Measurements from ENCODE around the gene KLF13. TPM values are rescaled to one million over a fixed set of nuclear protein-coding genes. Genes with fewer than 3 reads are reported as not detected.

Gene KLF13
- total and polyA plus RNA-seq, 9 donors = 32.1 to 42.2 (median 35.6) TPM

DNA sequence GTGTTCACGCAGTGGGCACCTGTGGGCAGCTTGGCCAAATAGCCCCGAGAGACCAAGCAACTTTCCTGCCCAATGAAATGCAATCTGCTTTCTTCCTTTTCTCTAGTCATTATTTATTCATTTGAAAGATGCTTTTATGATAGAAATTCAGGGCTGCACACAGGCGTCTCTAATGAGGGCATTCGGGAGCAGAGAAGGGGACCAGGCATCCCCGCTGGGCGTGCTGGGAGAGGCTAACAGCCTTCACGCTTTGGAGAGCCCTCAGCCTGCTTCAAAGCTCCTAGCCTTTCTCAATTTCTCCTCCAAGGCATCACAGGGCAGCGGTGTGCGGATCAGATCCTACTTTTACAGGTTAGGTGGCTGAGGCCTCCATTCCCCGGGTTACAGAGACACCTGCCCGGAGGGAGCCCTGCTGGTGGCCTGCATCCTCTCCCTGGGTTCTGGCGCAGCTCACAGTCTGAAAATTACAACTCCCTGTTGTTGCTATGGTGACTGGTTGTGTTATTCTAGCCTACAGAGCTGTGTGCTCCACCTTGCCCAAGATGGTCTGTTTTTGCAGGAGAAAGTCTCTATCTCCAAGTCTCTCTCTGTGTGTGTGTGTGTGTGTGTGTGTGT is 21.8 kb upstream of the KLF13 start:
- 73% methylated on average over 9 of the region's 12 CpGs for WGBS (ENCODE audit: insufficient coverage)
- no peaks in the 10 kb centered on the region for H3K9me3 ChIP-seq (replicated peaks; ENCODE audit: control insufficient read depth, low read depth, low read length)
- H3K27me3 ChIP-seq (ENCODE audit: control insufficient read depth, insufficient read depth, low read length) = peaks cover 2% of the 10 kb centered on the region
- H3K4me3 ChIP-seq (ENCODE audit: low read length) = no peak overlapping the region
- no peak overlapping the region for H3K27ac ChIP-seq (ENCODE audit: low read length)
- DNase-seq = peak; percentile 47
- H3K4me1 ChIP-seq (ENCODE audit: control insufficient read depth, insufficient read depth, low read length) = peaks cover 81% of the 10 kb centered on the region
- no peaks in the 10 kb centered on the region for H3K36me3 ChIP-seq (ENCODE audit: control insufficient read depth, insufficient read depth, low read length)

DNA sequence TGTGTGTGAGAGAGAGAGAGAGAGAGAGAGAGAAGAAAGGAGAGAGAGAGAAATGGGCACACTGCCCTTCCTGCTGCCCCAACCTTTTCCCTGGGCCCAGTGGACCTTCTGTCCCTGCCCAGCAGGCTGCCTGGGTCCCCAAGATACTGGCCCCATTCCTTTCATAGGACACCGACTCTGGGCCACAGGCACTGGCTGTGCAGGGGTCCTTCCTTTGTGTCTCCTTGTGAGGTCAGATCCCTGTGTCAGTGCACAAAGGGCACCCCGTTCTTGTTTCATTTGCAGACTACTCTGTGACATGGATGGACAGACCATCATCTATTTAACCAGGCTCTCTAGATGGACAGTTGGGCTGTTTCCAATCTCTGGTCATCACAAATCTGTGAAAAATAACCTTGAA is 21.3 kb upstream of the KLF13 start:
- Histone ChIP-seq H3K4me1 (ENCODE audit: control insufficient read depth, insufficient read depth, low read length) (peaks cover 76% of the 10 kb centered on the region), H3K9me3 (replicated peaks; ENCODE audit: control insufficient read depth, low read depth, low read length) (no peaks in the 10 kb centered on the region), H3K4me3 (ENCODE audit: low read length) (no peak overlapping the region), H3K36me3 (ENCODE audit: control insufficient read depth, insufficient read depth, low read length) (no peaks in the 10 kb centered on the region), H3K27ac (ENCODE audit: low read length) (no peak overlapping the region), H3K27me3 (ENCODE audit: control insufficient read depth, insufficient read depth, low read length) (peaks cover 2% of the 10 kb centered on the region)
- no peak for DNase-seq
- 73% methylated on average over 2 of the region's 2 CpGs for WGBS (ENCODE audit: insufficient coverage)

DNA sequence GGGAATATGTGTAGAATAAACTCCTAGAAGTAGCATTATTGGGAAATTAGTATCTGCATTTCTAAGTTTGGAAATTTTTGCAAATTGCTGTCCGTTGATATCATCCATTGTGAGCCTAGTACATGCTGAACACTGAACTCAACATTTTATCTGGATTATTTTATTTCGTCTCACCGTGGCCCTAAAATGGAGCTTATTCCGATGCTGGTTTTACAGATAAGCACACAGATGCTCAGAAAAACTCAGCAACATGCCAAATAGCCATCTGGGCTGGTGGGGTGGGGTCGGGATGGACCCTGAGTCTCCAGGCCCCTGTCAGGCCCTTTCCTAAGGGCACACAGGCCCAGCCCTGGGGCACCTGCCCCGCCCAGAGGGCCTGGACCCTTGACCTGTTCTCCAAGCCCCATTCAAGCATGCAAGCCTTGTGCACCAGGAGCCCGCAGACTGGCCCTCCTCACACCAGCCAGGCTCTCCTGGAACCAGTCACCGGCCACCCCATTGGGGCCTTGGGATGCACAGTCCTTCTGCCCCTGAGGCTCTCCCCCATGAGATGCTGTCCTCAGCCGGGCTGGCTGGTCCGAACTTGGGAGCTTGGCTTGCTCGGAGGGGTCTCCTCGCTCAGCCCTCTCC is 20.7 kb upstream of the KLF13 start:
- Histone ChIP-seq H3K27ac (ENCODE audit: low read length) (peak overlapping the region; percentile 55), H3K4me1 (ENCODE audit: control insufficient read depth, insufficient read depth, low read length) (peaks cover 70% of the 10 kb centered on the region), H3K9me3 (replicated peaks; ENCODE audit: control insufficient read depth, low read depth, low read length) (no peaks in the 10 kb centered on the region), H3K27me3 (ENCODE audit: control insufficient read depth, insufficient read depth, low read length) (peaks cover 2% of the 10 kb centered on the region), H3K4me3 (ENCODE audit: low read length) (no peak overlapping the region), H3K36me3 (ENCODE audit: control insufficient read depth, insufficient read depth, low read length) (no peaks in the 10 kb centered on the region)
- DNase-seq = no peak
- 75% methylated on average over 10 of the region's 12 CpGs for whole genome bisulfite sequencing (ENCODE audit: insufficient coverage)

DNA sequence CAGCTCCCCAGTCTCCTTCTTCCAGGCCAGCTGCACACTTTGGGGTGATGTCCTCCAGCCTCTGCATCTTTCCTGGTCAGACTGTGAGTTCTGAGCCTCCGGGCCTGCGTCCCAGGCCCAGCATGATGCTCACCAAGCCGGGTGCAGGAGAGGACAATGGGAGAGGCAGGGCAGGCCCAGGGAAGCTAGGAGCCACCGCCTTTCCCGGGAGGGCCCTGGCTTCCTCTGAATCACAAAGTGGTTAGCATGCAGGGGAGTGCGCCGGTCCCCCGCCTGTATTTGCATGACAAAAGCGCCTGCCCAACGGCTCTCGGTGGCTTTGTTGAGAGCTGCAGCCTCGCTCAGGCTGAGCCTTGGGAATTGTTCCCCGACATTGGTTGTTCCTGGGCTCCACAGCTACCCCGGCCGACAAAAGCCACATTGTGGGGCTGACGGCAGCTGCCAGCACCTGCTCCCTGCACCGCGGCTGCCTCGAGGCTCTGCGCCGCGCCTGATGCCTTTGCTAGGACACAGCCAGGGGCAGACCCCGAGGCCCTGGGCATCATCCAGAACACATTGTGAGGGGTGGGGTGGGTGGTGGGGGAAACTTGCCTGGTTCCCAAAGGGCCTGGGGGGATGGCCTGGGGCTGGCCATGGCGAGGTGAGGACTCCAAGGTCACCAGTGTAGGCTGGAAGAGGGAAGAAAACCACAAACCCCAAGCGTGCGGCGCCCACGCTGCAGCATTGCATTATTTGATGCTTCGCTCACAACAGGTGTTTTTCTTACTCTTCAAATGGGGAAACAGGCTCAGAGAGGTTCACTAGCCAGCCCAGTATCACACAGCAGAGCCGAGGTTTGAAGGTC is 20.0 kb upstream of the KLF13 start:
- 30% methylated on average over 22 of the region's 30 CpGs for WGBS (ENCODE audit: insufficient coverage)

DNA sequence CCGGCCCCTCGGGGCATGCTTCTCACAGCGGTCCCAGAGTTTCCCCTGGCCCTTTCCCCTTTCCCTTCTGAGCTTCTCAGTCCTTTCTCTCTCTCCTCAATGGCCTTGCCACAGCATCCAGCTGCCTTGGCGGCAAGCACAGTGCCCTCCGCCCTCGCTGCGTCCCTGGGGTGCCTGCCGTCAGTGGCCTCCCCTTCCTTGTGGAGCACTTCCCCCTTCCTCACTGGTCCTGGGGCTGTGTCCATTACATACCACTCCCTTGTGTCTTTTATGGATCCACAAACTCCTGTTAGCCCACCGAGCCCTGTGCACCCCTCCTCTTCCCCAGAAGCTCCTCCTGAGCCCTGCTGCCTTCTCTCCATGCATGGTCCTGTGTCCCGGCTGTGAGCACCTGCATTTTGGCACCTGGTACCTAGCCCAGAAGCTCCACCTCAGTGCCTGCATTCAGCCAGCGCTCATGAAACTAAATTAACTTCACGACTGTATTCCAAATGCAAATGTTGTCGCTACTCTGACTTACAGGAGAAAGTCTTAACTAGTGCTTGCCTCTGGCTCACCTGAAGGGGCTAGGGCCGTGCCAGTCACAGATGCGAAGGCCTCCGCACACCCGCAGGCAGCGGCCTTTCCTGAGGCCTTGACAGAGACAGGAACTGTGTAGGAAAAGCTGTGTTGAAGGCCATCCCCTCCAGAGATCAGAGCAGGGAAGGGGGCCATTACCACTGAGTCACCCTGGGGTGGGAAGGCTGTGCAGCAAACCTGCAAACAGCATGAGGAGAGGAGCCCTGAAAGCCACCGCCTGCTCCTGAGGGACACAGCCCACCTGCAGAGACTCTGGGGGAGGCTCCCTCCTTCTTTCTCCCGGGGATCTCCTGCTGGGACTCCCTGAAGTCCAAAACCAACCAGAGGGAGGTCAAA is 19.1 kb upstream of the KLF13 start:
- Histone ChIP-seq H3K27ac (ENCODE audit: low read length) (peak overlapping the region; percentile 20), H3K36me3 (ENCODE audit: control insufficient read depth, insufficient read depth, low read length) (no peaks in the 10 kb centered on the region), H3K4me3 (ENCODE audit: low read length) (no peak overlapping the region), H3K9me3 (replicated peaks; ENCODE audit: control insufficient read depth, low read depth, low read length) (no peaks in the 10 kb centered on the region), H3K4me1 (ENCODE audit: control insufficient read depth, insufficient read depth, low read length) (peaks cover 55% of the 10 kb centered on the region), H3K27me3 (ENCODE audit: control insufficient read depth, insufficient read depth, low read length) (peaks cover 2% of the 10 kb centered on the region)
- DNase-seq = no peak
- WGBS (ENCODE audit: insufficient coverage) = 61% methylated on average over 19 of the region's 20 CpGs

More for the DNA sequence above, 20.0 kb upstream of the KLF13 start:
- Histone ChIP-seq H3K4me1 (ENCODE audit: control insufficient read depth, insufficient read depth, low read length) (peaks cover 63% of the 10 kb centered on the region), H3K27ac (ENCODE audit: low read length) (peak overlapping the region; percentile 55), H3K9me3 (replicated peaks; ENCODE audit: control insufficient read depth, low read depth, low read length) (no peaks in the 10 kb centered on the region), H3K36me3 (ENCODE audit: control insufficient read depth, insufficient read depth, low read length) (no peaks in the 10 kb centered on the region), H3K4me3 (ENCODE audit: low read length) (no peak overlapping the region), H3K27me3 (ENCODE audit: control insufficient read depth, insufficient read depth, low read length) (peaks cover 2% of the 10 kb centered on the region)
- DNase-seq = peak; percentile 60

DNA sequence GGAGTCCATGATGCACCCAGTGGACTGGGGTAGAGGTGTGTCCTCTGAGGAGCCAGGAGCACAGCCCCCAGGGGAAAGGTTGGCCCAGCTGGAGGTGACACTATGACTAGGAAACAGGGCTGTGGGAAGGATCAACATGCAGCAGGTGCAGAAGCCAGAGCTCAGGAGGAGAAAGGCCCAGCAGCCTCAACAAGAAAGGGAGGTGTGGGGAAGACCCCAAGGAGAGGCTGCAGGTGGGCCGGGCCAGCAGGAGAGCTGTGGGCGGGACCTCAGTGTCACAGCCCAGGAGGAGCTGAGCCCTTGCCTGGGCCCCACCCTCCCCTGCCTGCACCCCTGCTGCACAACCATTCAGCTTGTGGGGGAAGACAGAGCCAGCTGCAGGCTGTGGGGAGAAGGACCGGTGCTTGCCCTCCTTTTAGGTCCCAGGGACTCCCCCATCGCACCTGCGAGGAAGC is 18.4 kb upstream of the KLF13 start:
- Histone ChIP-seq H3K27me3 (ENCODE audit: control insufficient read depth, insufficient read depth, low read length) (peaks cover 2% of the 10 kb centered on the region), H3K9me3 (replicated peaks; ENCODE audit: control insufficient read depth, low read depth, low read length) (peaks cover 3% of the 10 kb centered on the region), H3K27ac (ENCODE audit: low read length) (no peak overlapping the region), H3K4me1 (ENCODE audit: control insufficient read depth, insufficient read depth, low read length) (peaks cover 49% of the 10 kb centered on the region), H3K36me3 (ENCODE audit: control insufficient read depth, insufficient read depth, low read length) (no peaks in the 10 kb centered on the region), H3K4me3 (ENCODE audit: low read length) (no peak overlapping the region)
- DNase-seq = no peak
- WGBS (ENCODE audit: insufficient coverage) = 10% methylated on average over 2 of the region's 5 CpGs

DNA sequence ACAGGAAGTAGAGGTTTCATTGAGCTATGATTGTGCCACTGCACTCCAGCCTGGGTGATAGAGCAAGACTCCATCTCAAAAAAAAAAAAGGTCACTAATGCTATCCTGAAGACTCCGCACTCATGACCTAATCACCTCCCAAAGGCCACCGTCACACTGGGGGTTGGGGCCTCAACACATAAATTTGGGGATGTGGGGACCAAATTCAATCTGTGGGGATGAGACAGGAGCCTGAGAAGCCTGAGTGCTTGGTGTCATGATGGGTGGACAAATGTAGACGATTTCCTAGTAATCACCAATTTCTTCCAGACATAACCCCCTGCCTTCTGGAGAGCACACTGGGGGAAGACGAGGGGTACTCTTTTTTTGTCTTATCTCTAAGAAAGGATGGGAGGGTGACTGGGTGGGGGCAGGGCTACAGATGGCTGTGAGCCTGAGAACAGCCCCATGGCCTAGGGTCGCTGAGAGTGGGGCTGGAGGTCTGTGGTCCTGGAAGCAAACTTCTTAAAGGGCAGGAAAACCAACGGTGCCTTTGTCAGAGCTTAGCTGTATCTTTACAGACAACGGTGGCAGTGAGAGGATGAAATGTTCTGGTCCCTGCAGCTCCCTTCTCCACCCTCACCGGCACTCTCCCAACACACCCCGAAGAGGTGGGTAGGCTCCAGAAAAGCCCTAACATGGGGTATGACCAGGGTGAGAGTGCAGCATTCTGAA is 16.6 kb upstream of the KLF13 start:
- WGBS (ENCODE audit: insufficient coverage) = 51% methylated on average over 2 of the region's 9 CpGs
- H3K4me3 ChIP-seq (ENCODE audit: low read length) = no peak overlapping the region
- DNase-seq = no peak

DNA sequence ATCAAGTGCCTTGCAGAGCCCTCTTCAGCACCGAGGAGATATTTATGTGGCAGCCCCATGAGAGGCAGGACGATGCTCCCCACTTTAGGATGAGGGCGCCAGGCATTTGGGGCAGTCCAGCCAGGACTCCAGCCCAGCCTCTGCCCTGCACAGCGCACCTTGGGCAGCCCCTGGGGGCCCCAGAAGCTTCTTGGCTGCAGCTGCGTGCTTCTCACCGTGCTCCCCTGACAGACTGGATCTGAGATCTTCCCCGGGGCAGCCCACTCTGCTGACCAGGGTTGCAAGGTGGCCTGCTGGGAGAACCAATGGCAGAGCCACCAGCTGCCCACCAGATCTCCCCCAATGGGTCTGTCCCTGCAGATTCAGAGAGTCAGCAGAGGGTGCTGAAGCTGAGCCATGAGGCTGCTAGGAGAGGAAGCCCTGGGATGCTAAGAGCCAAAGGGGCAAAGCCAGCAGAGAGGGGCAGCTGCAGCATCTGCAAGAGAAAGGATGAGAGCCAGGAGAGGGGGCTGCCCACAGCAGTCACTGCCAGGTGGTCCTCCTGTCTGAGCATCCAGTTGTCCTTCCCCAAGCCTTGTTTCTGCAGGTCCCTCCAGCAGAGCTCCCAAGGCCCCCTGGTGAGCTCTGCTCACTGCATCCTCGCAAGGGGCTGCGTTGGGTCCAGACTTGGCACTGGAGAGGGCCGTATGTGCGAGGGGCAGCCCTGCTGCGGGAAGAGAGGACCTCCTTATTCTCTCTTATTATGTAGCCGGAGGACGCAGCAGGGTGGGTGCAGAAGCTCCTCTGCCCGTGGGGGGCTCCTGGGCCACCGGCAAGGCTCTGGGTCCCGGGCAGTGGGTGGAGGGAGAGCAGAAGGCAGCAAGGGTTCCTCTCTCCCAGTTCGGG is 14.7 kb upstream of the KLF13 start:
- H3K36me3 ChIP-seq (ENCODE audit: control insufficient read depth, insufficient read depth, low read length) = no peaks in the 10 kb centered on the region
- no peak for DNase-seq
- 87% methylated on average over 12 of the region's 18 CpGs for WGBS (ENCODE audit: insufficient coverage)

More for the DNA sequence above, 16.6 kb upstream of the KLF13 start:
- H3K27me3 ChIP-seq (ENCODE audit: control insufficient read depth, insufficient read depth, low read length) = peaks cover 2% of the 10 kb centered on the region
- peaks cover 16% of the 10 kb centered on the region for H3K9me3 ChIP-seq (replicated peaks; ENCODE audit: control insufficient read depth, low read depth, low read length)
- H3K4me1 ChIP-seq (ENCODE audit: control insufficient read depth, insufficient read depth, low read length) = peaks cover 33% of the 10 kb centered on the region
- no peaks in the 10 kb centered on the region for H3K36me3 ChIP-seq (ENCODE audit: control insufficient read depth, insufficient read depth, low read length)
- H3K27ac ChIP-seq (ENCODE audit: low read length) = no peak overlapping the region

More for the DNA sequence above, 14.7 kb upstream of the KLF13 start:
- peaks cover 2% of the 10 kb centered on the region for H3K27me3 ChIP-seq (ENCODE audit: control insufficient read depth, insufficient read depth, low read length)
- no peak overlapping the region for H3K27ac ChIP-seq (ENCODE audit: low read length)
- H3K4me3 ChIP-seq (ENCODE audit: low read length) = no peak overlapping the region
- peaks cover 18% of the 10 kb centered on the region for H3K4me1 ChIP-seq (ENCODE audit: control insufficient read depth, insufficient read depth, low read length)
- peaks cover 16% of the 10 kb centered on the region for H3K9me3 ChIP-seq (replicated peaks; ENCODE audit: control insufficient read depth, low read depth, low read length)
